T1000 (cell line): ENCODE data around the gene SMAD7.

Experiments
- DNase-seq: peaks from one replicate; lab custom pipeline; 2025; ENCODE audit warnings: mixed read lengths; lab: John Stamatoyannopoulos, UW

SMAD7 gene

GRCh38 chr18:48929941-48930713 lies 20.6 kb downstream of the SMAD7 start:
- no peak for DNase-seq

GRCh38 chr18:48929212-48929612 lies 21.6 kb downstream of the SMAD7 start:
- no peak for DNase-seq

GRCh38 chr18:48928787-48929186 lies 22.0 kb downstream of the SMAD7 start:
- no peak for DNase-seq

- no peak for DNase-seq
Observed at GRCh38 chr18:48927286-48928080, 23.3 kb downstream of the SMAD7 start.

GRCh38 chr18:48926420-48926857 lies 24.3 kb downstream of the SMAD7 start:
- no peak for DNase-seq

- DNase-seq = no peak
Observed at GRCh38 chr18:48925491-48925780, 25.3 kb downstream of the SMAD7 start.

GRCh38 chr18:48924630-48925490 lies 25.9 kb downstream of the SMAD7 start:
- DNase-seq = no peak

- DNase-seq = no peak
Observed at GRCh38 chr18:48923746-48924629, 26.8 kb downstream of the SMAD7 start.

- peak; percentile 32 for DNase-seq
Observed at GRCh38 chr18:48922801-48923730, 27.7 kb downstream of the SMAD7 start.

GRCh38 chr18:48922226-48922800 lies 28.5 kb downstream of the SMAD7 start:
- no peak for DNase-seq

GRCh38 chr18:48921305-48922225 lies 29.2 kb downstream of the SMAD7 start:
- no peak for DNase-seq

- no peak for DNase-seq
Observed at GRCh38 chr18:48920408-48921038, 30.2 kb downstream of the SMAD7 start.

- DNase-seq = no peak
Observed at GRCh38 chr18:48919547-48919946, 31.2 kb downstream of the SMAD7 start.

GRCh38 chr18:48918660-48919456 lies 31.9 kb downstream of the SMAD7 start:
- DNase-seq = no peak

GRCh38 chr18:48917579-48918517 lies 32.9 kb downstream of the SMAD7 start:
- no peak for DNase-seq
